Activated CD8-positive, alpha-beta memory T cell treated with anti-CD3 and anti-CD28 coated beads, Interleukin-2, amount 50 U/mL, for 4 hours (primary cell): Measurements from ENCODE around the gene C1RL.

Source experiments
- DNase-seq: peaks from one replicate; pipeline ENCODE4 v3.0.0-alpha.2; 2020

The C1RL gene

GRCh38 chr12:7108796-7109571, at the start of gene C1RL:
Gene C1RL, minus strand, starts transcription at chr12:7109214. Its CDS starts 34 bp downstream, at chr12:7109180.
- DNase-seq: peak; percentile 80

- no peak for DNase-seq
Measured at GRCh38 chr12:7157391-7157790, 48.4 kb upstream of the C1RL start.

- no peak for DNase-seq
Measured at GRCh38 chr12:7156259-7157197, 47.5 kb upstream of the C1RL start.

- DNase-seq: no peak
Measured at GRCh38 chr12:7155471-7156034, 46.5 kb upstream of the C1RL start.

- no peak for DNase-seq
Measured at GRCh38 chr12:7154901-7155470, 46.0 kb upstream of the C1RL start.

- no peak for DNase-seq
Measured at GRCh38 chr12:7154042-7154441, 45.0 kb upstream of the C1RL start.

- DNase-seq: no peak
Measured at GRCh38 chr12:7152818-7153217, 43.8 kb upstream of the C1RL start.

GRCh38 chr12:7151532-7151931, 42.5 kb upstream of the C1RL start:
- no peak for DNase-seq

GRCh38 chr12:7150841-7151240, 41.8 kb upstream of the C1RL start:
- no peak for DNase-seq

GRCh38 chr12:7150356-7150755, 41.3 kb upstream of the C1RL start:
- DNase-seq: no peak

GRCh38 chr12:7146906-7147305, 37.9 kb upstream of the C1RL start:
- DNase-seq: no peak

- no peak for DNase-seq
Measured at GRCh38 chr12:7146228-7146627, 37.2 kb upstream of the C1RL start.

GRCh38 chr12:7145671-7146070, 36.7 kb upstream of the C1RL start:
- DNase-seq: no peak

- no peak for DNase-seq
Measured at GRCh38 chr12:7144414-7145120, 35.6 kb upstream of the C1RL start.

- no peak for DNase-seq
Measured at GRCh38 chr12:7143564-7143963, 34.5 kb upstream of the C1RL start.

- no peak for DNase-seq
Measured at GRCh38 chr12:7142809-7143465, 33.9 kb upstream of the C1RL start.

- peak; percentile 59 for DNase-seq
Measured at GRCh38 chr12:7142056-7142644, 33.1 kb upstream of the C1RL start.

GRCh38 chr12:7141351-7142005, 32.5 kb upstream of the C1RL start:
- no peak for DNase-seq

- DNase-seq: no peak
Measured at GRCh38 chr12:7139200-7139599, 30.2 kb upstream of the C1RL start.

GRCh38 chr12:7137908-7138307, 28.9 kb upstream of the C1RL start:
- no peak for DNase-seq

GRCh38 chr12:7136676-7137075, 27.7 kb upstream of the C1RL start:
- no peak for DNase-seq
